HG03103 (cell line): ENCODE data around the gene TTC8.
"Not testable (repeated sequence)": the region's sequence is repeated elsewhere in the genome, so short reads cannot be mapped to it uniquely, and the experiment has no call there.

ENCODE experiments used
- ATAC-seq: cut with Tn5 transposase; IDR thresholded peaks from one replicate; pipeline ENCODE4 v1.9.1; 2021; ENCODE audit warnings: low read depth; ENCODE audit not compliant: unreplicated experiment

Gene TTC8

DNA sequence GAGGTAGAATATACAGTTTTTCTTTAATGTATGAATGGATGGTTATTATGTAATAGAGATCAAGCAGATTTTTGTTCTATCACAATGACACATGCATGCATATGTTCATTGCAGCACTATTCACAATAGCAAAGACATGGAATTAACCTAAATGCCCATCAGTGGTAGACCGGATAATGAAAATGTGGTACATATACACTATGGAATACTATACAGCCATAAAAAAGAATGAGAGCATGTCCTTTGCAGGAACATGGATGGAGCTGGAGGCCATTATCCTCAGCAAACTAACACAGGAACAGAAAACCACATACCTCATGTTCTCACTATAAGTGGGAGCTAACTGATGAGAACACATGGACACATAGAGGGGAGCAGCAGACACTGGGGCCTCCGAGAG lies 34.7 kb downstream of the TTC8 start:
- not testable (repeated sequence) for ATAC-seq

DNA sequence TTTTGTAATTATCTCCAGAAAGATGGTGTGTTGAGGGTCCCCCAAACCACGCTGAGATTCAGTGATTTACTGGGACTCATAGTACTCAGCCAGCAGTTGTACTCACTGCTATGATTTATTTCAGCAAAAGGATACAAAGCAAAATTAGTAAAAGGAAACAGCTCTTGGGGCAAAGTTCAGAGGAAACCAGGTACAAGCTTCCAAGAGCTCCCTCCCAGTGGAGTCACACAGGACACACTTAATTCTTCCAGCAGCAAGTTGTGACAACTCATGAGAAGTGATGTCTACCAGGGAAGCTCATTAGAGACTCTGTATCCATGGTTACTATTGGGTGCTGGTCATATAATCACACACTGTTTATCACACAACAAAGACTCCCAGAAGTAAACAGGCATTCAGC lies 38.7 kb downstream of the TTC8 start:
- ATAC-seq = no peak

DNA sequence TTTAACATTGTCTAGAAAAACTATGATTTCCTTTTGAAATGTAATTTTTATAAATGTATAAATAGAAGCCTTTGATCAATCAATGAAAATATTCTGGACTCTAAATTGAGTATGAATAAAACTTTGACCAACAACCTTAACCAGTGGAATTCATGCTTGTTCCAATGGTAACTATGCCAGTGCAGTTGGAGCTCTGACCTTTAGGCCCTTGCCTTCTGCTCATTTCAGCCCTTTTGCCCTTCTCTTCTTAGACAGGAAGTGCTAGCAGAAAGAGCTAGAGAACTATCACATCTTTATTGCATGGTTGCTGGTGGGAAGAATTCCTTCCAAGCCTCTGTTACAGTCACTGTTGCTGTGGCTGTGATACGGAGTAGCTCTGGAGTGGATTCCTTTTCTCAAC lies 39.7 kb downstream of the TTC8 start:
- ATAC-seq = no peak

DNA sequence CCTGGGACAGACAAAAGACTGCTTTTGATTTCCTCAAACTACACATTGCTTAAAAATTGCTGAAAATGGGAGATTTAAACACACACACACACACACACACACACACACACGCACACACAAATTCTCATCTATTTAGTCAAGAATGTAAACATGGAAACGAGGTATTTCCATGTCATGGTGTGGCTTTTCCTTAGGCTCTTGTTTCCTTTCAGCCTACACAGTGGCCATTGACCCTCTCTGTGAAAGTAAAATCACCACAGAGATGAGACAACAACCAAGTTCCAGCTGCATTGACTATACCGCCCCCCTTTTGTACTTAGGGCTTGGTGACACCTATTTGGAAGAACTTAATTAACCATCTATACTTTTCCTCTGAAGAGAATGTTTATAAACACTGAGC lies 41.9 kb downstream of the TTC8 start:
- ATAC-seq = no peak

DNA sequence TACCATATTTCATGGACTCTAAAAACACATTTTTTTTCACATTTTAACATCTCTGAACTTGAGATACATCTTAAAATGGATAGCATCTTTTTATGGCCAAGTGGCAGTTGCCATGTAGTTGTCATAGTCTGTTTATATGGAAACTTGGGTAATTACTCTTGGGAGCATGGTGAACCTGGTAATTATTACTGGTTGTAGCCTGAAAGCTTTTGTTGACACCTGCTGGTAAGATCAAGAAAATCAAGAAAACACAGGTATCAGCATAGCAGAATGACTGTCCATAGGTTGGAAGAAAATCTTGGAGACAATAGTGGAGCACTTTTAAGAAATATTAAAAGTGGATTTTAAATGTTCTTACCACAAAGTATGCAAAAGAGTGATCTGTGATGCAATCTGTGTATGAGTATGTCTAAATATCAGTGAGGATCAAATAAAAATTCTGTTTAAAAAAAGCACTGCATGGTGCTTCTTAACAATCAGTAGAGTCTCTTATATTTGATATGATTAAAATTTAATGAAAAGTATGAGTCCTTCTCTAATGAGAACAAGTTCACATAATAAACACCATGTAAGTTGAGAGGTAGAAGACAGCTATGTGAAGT lies 44.2 kb downstream of the TTC8 start:
- no peak for ATAC-seq

DNA sequence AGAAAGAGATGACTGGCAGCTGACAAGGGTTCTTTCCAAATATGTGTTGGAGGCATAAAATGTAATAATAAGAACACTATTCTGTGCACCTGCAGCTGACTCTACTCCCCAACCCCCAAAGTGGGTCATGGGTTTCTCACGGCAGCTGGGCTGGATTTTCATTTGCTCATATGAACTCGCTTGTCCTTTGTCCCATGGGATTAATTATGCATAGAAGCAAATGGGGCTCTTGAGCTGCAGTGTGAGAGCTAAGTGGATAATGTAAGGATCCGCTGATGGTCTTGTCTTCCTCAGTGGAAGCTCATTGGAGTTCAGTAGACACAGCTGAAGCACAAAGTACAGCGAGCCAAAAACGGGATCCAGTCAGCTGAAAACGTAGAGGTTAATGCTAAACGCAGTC lies 46.3 kb downstream of the TTC8 start:
- no peak for ATAC-seq

DNA sequence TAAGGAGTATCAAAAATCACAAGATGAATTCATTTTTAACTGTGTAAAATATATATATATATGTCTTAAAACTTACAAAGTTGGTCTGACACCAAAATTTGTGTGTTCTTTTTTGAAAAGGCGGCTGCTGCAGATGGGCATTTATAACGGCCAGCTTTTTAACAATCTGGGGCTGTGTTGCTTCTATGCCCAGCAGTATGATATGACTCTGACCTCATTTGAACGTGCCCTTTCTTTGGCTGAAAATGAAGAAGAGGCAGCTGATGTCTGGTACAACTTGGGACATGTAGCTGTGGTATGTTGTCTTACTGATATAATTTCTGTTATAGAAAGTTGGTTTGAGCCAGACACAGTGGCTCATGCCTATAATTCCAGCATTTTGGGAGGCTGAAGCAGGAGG lies 47.0 kb downstream of the TTC8 start:
- no peak for ATAC-seq

DNA sequence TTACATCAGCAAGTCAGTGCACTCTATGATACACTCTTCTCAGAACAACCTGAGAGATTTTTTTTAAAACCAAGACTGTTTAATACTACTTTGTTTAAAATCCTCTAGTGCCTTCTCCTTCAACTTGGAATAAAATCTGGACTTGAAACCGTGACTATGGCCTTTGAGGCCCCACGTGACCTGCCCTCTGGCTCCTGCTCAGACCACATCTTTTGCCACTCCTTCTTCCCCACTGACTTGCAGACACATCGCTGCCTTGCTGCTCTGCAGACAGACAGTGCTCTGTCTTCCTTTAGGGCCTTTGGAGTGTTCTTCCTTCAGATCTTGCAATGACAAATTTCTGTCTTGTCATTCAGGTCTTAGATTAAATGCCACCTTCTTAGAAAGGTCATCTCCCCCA lies 48.5 kb downstream of the TTC8 start:
- ATAC-seq = no peak

DNA sequence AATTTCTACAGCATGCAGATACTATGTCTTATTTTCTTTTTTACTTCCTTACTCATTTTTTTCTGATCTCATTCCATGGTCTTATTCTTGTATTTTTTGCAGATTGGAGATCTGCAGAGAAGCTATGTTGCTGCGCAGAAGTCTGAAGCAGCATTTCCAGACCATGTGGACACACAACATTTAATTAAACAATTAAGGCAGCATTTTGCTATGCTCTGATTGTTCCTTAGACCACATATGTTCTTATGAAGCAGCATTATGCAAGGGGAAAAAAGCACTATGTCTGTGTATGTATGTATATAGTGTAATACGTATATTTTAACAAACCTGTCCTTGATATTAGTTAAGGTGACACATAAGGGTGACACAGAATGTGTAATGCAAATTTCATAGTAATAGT lies 52.7 kb downstream of the TTC8 start:
- no peak for ATAC-seq

DNA sequence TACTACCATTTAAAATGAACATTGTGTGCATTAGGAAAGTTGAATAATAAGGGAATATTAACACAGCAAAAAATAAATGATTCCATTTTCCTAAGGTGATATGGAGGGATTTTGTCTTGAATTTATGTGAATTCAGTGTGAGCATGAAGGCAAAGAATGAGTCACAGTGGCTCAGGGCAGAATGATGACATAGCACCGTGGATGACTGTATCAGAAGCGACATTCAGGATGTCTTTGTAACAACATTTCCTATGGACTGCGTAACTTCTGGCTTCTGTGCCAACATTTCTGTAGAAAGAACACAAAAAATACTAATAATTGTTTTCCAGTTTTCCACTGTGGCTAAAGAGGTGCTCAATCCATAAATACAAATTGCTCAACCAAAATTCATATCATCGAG lies 54.6 kb downstream of the TTC8 start:
- no peak for ATAC-seq

DNA sequence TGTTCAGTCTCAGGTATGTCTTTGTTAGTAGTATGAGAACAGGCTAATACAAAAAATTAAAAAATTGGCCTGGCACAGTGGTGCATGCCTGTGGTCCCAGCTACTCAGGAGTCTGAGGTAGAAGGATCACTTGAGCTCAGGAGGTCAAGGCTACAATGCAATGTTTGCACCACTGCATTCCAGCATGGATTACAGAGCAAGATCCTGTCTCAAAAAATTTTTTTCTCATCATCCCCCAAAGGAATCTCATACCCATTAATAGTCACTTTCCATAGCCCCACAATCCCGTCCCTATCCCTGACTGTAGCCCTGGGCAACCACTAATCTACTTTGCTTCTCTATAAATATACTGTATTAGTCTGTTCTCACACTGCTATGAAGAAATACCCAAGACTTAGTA lies 57.8 kb downstream of the TTC8 start:
- ATAC-seq = no peak

DNA sequence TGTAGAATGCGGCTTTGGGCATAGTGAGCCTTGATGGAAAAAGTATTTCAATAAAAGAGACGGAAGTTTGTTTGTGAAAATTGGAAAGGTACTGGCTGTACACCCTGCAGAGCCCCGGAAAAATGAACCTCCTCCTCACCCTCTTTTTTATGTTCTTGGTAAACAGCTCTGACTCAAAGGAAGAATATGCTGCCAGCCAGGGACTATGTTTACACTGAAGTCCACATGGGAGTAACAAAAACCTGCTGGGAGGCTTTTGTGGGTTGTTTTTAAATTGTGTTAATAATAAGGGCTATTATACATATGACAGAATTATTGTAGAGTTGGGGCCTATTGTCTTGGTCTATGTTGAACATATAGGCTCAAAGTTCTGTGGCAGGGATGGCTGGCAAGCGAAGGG lies 70.7 kb downstream of the TTC8 start:
- no peak for ATAC-seq

DNA sequence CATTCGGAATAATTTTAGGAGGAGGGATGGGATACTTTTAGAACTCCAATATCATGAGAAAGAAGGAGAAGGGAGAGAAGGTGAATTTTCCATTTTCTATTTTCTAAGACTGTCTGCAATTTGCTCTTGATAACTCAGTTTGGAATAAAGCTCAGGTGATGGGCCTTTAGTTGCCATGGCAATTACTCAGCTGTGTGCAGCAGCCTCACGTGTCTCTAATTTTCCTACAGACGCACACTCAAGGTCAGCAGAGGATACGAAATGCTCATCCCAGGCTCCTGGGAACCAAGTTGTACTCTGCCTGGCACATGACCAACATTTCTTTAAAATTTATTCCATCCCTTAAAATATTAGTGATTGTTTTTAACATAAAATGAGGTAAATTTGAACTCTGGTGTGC lies 76.7 kb downstream of the TTC8 start:
- no peak for ATAC-seq

DNA sequence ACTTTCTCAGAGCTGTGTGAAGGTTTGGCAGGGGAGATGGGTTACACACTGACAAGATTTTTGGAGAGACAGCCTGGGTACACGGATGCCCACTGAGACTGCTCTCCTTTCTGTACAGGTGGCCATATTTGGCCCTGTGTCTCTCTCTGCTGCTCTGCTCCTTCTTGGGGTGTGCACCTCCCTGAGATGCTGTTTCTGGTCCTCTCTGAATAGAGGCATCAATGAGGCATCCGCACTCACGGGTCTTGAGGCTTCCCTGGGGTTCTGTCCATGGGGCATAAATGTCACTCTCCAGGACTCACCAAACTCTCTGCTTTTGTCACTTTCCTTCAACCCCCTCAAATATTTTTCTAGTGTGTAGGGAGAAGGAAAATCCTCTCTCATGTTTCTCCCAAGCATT lies 77.5 kb downstream of the TTC8 start:
- ATAC-seq = no peak

DNA sequence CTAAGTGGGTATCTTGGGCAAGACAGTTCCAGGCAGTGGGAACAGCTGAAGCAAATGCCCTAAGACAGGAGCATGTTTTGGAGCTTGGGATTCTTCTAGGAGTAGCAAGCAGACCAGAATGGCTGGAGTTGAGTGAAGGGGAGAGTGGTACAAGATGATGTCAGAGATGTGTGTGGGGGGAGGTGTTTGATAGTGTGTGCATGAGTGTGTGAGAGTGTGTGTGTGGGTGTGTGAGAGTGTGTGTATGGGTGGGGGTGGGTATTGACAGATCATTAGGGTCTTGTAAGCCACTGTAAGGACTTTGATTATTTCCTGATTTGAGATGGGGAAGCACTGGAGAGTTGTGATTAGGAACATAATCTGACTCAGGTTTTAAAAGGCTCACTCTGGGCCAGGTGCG lies 78.4 kb downstream of the TTC8 start:
- ATAC-seq = no peak

DNA sequence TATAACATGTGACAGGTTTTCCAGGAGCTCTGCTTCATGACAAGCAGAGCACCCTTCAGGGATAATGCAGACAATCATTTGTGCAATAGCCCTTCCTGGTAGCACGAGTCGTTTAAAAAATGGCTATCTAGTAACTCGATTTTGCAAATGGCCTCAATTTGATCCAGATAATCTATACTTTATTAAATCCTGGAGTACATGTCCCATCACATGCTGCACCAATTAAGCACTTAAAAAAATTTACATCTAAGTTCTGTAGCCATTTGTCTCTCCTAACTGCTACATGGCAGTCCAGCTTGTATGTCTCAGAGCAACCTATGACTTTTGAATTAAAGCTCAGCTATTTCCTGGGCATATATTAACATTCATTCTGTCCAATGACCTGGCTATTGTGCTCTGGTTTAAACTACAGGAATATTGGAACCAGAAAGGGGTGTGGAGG lies 79.8 kb downstream of the TTC8 start:
- no peak for ATAC-seq

DNA sequence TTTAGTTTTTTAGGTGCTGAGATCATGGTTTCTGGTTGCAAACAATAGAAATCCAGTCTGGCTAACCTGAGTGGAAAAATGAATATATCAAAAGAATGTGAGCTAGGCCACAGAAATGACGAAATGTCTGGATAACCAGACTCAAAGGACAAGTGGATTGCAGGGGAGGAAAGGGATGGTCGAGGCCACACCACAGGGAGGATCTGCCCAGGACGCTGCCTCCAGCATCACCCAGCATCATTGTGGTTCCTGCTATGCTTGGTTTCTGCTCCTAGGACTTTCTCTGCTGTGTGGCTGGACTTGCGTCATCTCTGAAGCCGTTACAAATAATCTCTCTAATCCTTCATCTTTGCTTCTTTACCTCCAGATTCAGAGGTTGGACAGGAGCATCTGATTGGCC lies 80.4 kb downstream of the TTC8 start:
- no peak for ATAC-seq

DNA sequence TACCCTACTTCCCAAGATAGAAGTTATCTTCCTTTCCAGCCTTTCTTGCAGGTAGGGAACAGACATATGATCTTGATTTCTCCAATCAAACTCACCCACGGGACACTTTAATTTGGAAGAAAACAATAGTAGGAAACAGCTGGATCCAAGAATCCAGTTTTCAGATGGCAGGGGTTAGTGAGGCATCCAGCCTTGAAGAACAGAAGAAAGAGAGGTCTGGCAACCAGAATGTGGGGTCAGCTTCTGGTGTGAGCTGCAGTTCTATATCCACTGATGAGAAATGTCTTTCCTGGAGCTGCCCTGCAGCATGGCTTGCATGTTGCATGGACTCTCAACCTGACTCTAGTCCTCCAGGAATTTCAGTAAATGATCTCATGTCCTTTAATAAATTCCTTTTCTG lies 83.8 kb downstream of the TTC8 start:
- no peak for ATAC-seq

DNA sequence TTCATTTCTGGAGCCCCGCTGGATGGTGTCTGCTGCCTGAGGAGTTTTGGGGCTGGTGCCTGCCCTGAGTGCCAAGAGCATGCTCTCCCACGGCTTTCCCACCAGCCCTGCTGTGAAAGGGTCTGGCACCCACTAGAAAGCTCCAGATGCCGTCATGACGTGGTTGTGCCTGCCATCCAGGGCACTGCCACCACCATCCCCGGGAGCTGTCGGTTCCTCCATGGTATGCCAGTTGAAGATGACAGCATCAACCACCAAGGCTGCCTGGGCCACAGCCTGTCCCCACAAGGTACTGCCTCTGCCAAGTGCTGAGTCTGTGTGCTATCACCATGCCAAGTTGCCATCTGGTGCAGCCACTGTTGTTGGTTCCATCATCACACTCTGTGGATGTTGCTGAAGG lies 85.9 kb downstream of the TTC8 start:
- ATAC-seq = no peak

DNA sequence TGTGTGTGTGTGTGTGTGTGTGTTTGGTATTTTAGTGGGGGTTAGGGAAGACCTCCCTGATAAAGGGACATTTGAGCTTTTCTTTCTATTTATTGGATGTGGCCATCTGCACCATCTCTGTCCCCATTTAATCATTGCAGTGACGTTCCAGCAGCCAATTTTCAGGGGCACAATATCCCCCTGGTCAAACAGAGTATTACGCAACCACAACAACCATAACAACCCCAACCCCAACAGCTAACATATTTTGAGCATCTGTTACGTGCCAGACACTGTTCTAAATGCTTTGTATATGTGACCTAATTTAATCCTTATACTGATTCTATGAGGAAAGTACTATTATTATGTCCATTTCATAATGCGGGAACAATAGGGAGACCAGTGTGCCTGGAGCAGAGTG lies 87.4 kb downstream of the TTC8 start:
- no peak for ATAC-seq

DNA sequence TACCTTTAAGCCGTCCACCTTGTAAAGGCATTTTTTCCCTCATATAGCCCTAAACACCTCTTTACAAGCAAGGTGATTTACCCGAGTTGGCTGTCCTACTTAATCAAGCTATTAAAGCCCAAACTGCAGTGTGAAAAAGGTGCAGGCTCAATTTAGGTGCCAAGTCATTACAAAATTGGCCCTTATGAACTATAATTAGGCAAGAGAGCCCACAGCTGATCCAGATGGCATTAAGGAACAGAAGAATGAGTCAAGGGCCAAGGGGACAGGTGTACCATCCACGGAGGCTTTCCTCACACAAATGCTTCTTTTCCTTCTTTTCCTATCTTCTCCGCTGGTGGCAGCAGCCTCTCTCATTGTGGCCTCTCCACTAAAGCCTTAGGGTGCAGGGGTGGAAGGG lies 90.5 kb downstream of the TTC8 start:
- ATAC-seq = no peak

DNA sequence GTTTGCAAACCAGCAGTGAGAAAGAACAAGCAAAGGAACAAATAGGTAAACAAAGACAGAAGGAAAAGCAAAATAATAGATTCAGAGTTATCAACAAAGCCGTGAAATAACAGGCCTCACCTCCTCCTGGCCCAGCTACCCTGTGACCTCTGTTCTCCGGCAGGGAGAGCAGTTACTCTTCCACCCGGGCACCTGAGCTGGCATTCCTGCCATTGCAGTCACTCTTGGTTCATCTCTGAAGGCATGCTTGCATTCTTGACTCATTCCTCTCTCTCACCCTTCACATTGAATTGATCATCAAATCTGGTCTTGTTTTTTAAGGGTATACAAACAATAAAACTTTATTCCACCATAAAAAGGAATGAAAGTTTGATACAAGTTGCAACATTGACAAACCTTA lies 95.1 kb downstream of the TTC8 start:
- no peak for ATAC-seq
